Measurements from ENCODE around the gene CGB5.
"Not testable (repeated sequence)": the region's sequence is repeated elsewhere in the genome, so short reads cannot be mapped to it uniquely, and the experiment has no call there.

CGB5 gene

GRCh38 chr19:49043548-49043947 lies at the start of gene CGB5:
Gene CGB5 (plus strand): TSS chr19:49043848. CDS start chr19:49044210, 362 bp downstream.
- not testable (repeated sequence) for DNase-seq

DNA sequence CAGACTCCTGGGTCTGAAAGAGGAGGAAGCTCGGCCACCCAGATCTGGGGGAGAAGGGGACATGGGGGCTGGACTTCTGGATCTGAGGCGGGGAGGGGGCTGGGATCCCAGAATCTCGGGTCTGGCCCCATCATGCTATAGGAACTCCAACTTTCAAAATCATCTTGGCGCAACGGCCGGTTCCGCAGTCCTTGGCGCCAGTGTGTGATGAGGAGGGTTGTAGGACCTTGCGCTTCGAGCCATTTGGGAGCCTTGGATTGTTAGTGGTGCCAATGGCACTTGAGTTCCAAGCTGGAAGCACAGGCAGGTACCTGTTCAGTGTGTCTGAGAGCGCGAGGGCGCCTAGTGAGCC lies 49.6 kb upstream of the CGB5 start:
- no peak for DNase-seq

- peak in 1 of 2 experiments; percentile 23 for DNase-seq
Observed at GRCh38 chr19:48997972-48998371, 45.7 kb upstream of the CGB5 start.

- DNase-seq = peak in 1 of 2 experiments; percentile 19
Observed at GRCh38 chr19:48999481-49000325, 43.9 kb upstream of the CGB5 start.

GRCh38 chr19:49004133-49004532 lies 39.5 kb upstream of the CGB5 start:
- no peak for DNase-seq

- no peak for DNase-seq
Observed at GRCh38 chr19:49004964-49005614, 38.6 kb upstream of the CGB5 start.

DNA sequence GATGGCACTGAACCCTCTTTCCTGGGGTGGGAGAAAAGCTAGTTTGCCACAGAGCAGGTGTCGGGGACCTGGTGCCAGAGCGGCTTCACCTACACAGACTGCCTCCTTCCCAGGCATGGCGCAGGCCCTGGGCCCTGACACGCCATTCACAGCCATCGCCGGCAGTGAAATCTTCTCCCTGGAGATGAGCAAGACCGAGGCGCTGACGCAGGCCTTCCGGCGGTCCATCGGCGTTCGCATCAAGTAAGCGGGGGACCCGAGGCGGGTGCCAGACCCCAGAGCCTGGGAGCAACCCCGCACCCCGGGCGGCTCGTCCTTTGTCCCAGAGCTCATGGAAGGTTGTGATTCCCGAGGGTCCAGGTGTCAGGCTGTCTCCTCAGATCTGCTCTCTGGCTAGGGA lies 36.7 kb upstream of the CGB5 start:
- no peak for DNase-seq

GRCh38 chr19:49009828-49010227 lies 33.8 kb upstream of the CGB5 start:
- DNase-seq = no peak

DNA sequence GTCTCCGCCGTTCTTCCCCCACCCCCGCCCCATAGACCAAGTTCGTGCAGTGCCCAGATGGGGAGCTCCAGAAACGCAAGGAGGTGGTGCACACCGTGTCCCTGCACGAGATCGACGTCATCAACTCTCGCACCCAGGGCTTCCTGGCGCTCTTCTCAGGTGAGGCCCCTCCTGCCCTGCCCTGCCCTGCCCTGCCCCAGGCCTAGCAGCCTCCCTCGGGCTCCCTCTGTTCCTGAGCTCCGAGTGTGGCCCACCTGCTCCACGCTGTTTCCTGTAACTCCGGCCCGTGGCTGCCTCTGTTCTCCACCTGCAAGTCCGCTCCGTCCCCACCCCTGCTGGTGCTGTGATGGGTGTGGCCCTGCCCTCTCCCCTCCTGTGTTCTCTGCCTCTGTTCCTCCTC lies 33.2 kb upstream of the CGB5 start:
- DNase-seq = no peak

DNA sequence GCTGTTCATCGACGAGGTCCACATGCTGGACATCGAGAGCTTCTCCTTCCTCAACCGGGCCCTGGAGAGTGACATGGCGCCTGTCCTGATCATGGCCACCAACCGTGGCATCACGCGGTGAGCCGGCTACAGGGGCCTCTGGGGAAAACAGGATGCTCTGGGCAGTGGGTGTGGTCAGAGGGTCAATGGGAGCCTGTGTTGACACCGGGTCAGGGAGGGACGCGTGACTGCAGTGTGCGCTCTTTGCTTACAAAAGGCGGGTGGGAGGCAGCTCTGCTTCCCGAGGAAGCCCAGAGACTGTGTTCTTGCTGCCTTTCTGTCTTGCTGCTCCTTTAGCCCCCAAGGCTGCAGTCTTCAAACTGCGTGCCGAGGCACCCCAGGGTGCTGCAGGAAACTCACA lies 32.5 kb upstream of the CGB5 start:
- no peak for DNase-seq

- no peak for DNase-seq
Observed at GRCh38 chr19:49014123-49014869, 29.4 kb upstream of the CGB5 start.

DNA sequence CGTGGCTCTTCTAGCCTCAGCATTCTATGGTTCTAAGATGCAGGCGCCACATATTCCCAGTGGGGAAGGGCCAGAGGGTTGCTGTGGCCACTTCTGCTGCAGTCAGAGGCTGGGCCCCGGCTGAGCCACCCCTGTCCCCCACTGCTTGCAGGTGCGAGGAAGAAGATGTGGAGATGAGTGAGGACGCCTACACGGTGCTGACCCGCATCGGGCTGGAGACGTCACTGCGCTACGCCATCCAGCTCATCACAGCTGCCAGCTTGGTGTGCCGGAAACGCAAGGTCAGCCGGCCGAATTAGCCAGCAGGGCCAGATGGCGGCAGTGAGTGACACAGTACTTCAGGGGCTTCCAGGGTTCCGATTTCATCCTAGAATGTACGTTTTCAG lies 28.8 kb upstream of the CGB5 start:
- DNase-seq = no peak

GRCh38 chr19:49016067-49016839 lies 27.4 kb upstream of the CGB5 start:
- no peak for DNase-seq

GRCh38 chr19:49017041-49017665 lies 26.5 kb upstream of the CGB5 start, which contains the start of gene LHB:
Gene LHB (minus strand): TSS chr19:49017091. CDS start chr19:49017081, 10 bp downstream.
- no peak for DNase-seq

GRCh38 chr19:49017666-49018351 lies 25.8 kb upstream of the CGB5 start:
- DNase-seq = peak; percentile 43 to 45

DNA sequence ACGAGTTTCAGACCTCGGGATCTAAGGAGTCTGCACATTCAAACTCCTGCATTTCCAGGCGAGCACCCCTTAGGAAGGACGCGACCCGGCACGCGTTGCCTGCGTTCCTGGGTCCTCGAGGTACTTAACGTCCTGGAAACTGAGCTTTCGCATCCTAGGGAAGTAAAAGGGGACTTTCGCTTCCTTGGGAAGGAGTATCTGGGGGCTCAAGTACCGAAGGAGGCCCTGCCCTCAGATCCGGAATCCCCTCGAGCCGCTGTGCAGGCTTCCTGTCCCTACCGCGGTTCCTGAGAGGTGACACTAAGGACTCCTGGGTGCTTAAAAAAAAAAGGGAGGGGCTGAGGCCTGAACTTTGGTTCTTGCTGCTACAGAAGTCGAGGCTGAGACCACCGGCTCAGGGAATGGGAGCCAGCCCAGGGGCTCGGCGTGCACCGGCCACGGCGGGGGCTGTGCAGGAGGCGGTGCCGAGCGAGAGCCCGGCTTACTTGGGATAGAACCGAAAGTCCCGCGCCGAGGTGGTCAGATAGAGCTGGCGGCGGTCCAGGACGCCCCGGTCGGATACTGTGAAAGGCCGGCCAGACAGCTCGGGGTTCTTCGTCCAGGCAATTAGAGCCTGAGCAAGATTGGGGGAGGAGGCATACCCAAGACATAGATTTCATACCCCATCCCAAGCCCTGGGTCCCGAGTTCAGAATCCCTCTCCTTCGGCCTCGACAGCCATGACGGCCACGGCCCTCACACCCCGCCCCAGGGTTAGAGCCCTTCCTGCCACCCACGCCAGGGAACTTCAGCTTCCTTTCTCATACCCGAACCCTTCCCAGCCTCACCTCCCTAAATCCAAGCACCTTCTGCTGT lies 25.0 kb upstream of the CGB5 start:
- not testable (repeated sequence) for DNase-seq

GRCh38 chr19:49019242-49019932 lies 24.3 kb upstream of the CGB5 start:
- peak in 1 of 2 experiments; percentile 6 for DNase-seq

GRCh38 chr19:49020342-49020741 lies 23.3 kb upstream of the CGB5 start:
- DNase-seq = no peak

- DNase-seq = no peak
Observed at GRCh38 chr19:49020931-49021895, 22.4 kb upstream of the CGB5 start.

Data from NCI-H2081 (cell line).